CD4-positive, alpha-beta T cell treated with Interleukin-17A for 4 hours (primary cell): ENCODE data around the gene RNF217.
"Not testable (repeated sequence)": the region's sequence is repeated elsewhere in the genome, so short reads cannot be mapped to it uniquely, and the experiment has no call there.

Experiments
- DNase-seq: peaks from one replicate; pipeline ENCODE4 v3.0.0-alpha.2; 2020; ENCODE audit warnings: mixed read lengths

Gene RNF217

GRCh38 chr6:124963831-124964763, 1.9 kb downstream of the RNF217 start:
- no peak for DNase-seq

GRCh38 chr6:124964764-124965105, 2.5 kb downstream of the RNF217 start:
- DNase-seq: no peak

- not testable (repeated sequence) for DNase-seq
Observed at GRCh38 chr6:124965424-124965850, 3.2 kb downstream of the RNF217 start.

GRCh38 chr6:124967444-124967843, 5.2 kb downstream of the RNF217 start:
- no peak for DNase-seq

- DNase-seq: no peak
Observed at GRCh38 chr6:124968401-124968800, 6.2 kb downstream of the RNF217 start.

GRCh38 chr6:124970243-124970642, 8.0 kb downstream of the RNF217 start:
- no peak for DNase-seq

DNA sequence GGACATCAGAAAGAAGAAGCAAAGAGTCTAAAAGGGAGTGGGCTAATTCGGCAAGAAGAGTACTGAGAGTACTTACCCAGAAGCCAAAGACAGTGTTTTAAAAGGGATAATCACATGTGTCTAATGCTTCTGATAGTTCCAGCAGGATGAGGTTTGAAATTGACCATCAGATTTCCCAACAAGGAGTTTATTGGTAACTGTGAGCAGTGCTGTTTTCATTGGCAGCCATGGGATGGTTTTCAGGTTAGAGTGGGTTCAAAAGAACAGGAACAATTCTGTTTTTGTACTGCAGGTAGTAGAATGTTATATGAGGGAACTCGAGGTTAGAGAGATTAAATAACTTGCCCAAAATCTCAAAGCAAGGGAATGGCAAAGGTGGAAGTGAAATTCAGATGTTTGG, 8.5 kb downstream of the RNF217 start:
- DNase-seq: no peak

- no peak for DNase-seq
Observed at GRCh38 chr6:124973780-124974179, 11.5 kb downstream of the RNF217 start.

DNA sequence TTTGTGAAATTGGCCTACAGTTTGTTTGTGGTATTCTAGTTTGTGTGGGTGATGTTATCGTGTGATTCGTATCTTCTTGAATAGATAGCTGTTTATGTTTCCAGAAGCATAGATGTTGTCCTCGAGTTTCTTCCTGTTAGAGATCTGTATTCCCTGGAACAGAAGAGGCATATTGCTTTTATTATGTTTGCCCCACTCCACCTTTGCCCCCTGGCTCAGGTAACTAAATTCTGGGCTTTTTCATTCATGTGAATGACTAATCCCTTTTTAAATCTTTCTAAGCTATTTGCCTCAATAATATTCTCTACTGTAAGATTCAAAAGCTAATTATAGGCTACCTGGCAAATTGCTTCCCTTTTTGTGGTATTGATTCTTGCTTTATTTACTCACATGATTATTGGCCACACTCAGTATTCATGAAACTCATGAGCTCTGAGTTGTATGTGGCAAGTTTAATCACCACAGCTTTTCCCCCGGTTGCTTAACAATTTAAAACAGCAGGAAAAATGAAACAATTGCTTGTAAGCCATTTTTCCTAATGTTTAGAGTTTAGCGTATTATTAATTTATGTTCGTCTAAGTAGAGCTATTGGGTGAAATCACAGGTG, 12.6 kb downstream of the RNF217 start:
- DNase-seq: no peak

GRCh38 chr6:124977067-124977908, 15.1 kb downstream of the RNF217 start:
- DNase-seq: no peak

DNA sequence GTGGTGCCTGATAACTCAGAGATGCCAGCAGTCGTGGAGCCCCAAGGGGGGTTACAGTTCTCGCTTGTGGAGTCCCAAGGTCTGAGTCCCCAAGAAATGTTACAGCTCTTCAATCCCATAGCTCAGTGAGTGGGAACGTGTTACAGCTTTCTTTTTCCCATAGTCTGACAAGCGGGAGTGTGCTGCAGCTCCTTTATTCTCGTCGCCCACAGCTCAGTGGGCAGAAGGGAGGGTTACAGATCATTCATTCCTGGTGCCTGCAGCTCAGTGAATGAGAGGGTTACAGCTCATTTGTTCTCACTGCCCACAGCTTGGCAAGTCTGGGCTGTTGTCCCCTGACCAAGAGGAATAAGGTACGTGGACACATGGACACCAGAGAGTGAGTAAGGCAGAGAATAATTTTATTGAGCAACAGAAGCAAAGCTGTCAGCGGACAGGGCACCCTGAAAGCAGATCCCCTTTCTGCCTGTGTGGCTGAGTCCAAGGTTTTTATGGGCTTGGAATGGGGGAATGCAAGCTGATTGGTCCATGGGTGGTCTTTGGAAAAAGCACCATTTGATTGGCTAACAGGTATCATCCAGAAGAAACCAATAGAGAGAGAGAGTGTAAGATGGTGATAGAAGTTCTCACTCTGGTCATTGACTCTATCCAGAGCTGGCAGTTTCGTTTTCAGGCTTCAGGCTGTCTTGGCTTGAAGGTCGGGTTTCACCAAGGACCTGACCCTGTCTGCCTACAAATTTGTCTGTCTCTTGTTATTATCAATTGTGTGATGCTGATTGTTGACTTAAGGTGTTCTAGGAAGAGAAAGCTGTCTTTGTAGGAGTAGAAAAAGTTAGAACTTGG, 16.4 kb downstream of the RNF217 start:
- DNase-seq: no peak

- DNase-seq: no peak
Observed at GRCh38 chr6:124979294-124979678, 17.0 kb downstream of the RNF217 start.

- DNase-seq: no peak
Observed at GRCh38 chr6:124982669-124983068, 20.4 kb downstream of the RNF217 start.

- no peak for DNase-seq
Observed at GRCh38 chr6:124983383-124984083, 21.3 kb downstream of the RNF217 start.

- DNase-seq: no peak
Observed at GRCh38 chr6:124984668-124985338, 22.6 kb downstream of the RNF217 start.

DNA sequence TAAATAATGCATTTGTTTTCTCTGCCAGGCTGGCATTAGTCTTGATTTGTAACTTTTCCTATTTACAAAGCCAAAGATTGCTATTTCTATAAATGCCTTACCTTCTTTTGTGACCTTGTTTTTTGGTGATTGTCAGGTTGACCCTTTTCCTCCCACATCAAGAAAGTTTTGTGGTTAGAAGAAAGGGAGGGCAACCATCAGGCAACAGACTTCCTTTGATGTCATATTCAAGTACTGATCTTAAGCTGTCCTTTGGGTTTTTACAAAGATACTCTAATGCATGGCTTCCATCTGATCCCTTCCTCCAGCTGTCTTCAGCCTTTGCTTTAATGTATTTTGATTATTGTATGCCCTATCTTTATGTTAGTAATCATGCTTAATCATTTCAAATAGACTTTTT, 23.9 kb downstream of the RNF217 start:
- no peak for DNase-seq

- DNase-seq: no peak
Observed at GRCh38 chr6:124987291-124987690, 25.1 kb downstream of the RNF217 start.

GRCh38 chr6:124987999-124988591, 25.9 kb downstream of the RNF217 start:
- DNase-seq: no peak

DNA sequence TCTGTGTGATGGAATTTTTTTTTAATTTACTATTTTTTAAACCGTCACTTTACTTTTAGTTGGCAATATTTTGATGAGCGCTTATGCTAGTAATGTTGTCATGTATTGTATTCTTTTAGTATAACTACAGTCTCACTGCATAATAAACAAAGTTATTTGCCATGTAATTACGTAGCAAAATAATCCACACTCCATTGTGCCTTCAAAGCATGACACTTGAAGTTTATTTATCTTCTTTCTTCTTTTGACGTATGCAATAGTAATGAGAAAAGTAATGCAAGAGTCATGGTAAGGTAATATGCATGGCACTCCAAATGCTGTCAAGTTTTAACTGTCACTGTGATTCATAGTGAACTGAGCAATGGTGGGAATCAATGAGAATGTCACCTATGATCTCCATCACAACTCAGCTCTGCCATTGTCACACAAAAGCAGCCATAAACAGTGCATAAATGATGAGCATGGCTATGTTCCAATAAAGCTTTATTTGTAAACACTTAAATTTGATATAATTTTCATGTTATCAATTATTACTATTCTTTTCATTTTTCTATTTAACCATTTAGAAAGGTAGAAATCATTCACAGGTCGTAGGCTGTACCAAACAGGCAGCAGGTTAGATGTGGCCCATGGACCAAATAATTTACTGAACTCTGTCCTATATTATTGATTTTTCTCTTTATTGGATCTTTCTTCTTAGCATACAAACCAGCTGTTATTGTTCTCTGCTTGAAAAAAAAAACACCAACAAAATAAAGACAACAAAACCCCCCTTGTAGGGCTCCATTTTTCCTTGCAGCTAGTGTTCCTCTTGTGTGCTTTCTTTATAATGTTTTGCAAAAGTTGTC, 27.1 kb downstream of the RNF217 start:
- DNase-seq: no peak

- no peak for DNase-seq
Observed at GRCh38 chr6:124990988-124991387, 28.8 kb downstream of the RNF217 start.
